NCI-H1092 (cell line): Measurements from ENCODE around the gene USP13.
A peak's percentile ranks its signal among the peaks of the same experiment; 100 is the strongest.
"Not testable (repeated sequence)": the region's sequence is repeated elsewhere in the genome, so short reads cannot be mapped to it uniquely, and the experiment has no call there.

Source experiments
- DNase-seq: peaks from one replicate; lab custom pipeline; 2025; lab: John Stamatoyannopoulos, UW

The USP13 gene

GRCh38 chr3:179652447-179653095 is at the start of gene USP13:
Gene USP13, plus strand, starts transcription at chr3:179653040. Its CDS starts 186 bp downstream, at chr3:179653226.
- DNase-seq, result peak; percentile 79

- no peak for DNase-seq
Observed at GRCh38 chr3:179603321-179603720, 49.5 kb upstream of the USP13 start.

GRCh38 chr3:179603831-179604230 is 49.0 kb upstream of the USP13 start:
- no peak for DNase-seq

GRCh38 chr3:179604321-179605078 is 48.3 kb upstream of the USP13 start, which contains the start of the genes MRPL47 and NDUFB5:
Gene MRPL47, minus strand, starts transcription at chr3:179604638. Its CDS starts 14 bp downstream, at chr3:179604624.
Gene NDUFB5, plus strand, starts transcription at chr3:179604794. Its CDS starts 22 bp downstream, at chr3:179604816.
- peak; percentile 97 for DNase-seq

- DNase-seq, result no peak
Observed at GRCh38 chr3:179606534-179607085, 46.2 kb upstream of the USP13 start.

GRCh38 chr3:179608931-179609720 is 43.7 kb upstream of the USP13 start:
- no peak for DNase-seq

GRCh38 chr3:179610066-179610465 is 42.8 kb upstream of the USP13 start:
- DNase-seq, result no peak

- DNase-seq, result no peak
Observed at GRCh38 chr3:179613807-179614206, 39.0 kb upstream of the USP13 start.

GRCh38 chr3:179615458-179616173 is 37.2 kb upstream of the USP13 start:
- no peak for DNase-seq

GRCh38 chr3:179622023-179622422 is 30.8 kb upstream of the USP13 start:
- no peak for DNase-seq

GRCh38 chr3:179624451-179624850 is 28.4 kb upstream of the USP13 start:
- DNase-seq, result no peak

- DNase-seq, result no peak
Observed at GRCh38 chr3:179630753-179631451, 21.9 kb upstream of the USP13 start.

- DNase-seq, result no peak
Observed at GRCh38 chr3:179640469-179640868, 12.4 kb upstream of the USP13 start.

GRCh38 chr3:179642871-179643270 is 10.0 kb upstream of the USP13 start:
- no peak for DNase-seq

- DNase-seq, result not testable (repeated sequence)
Observed at GRCh38 chr3:179643837-179644236, 9.0 kb upstream of the USP13 start.

- DNase-seq, result no peak
Observed at GRCh38 chr3:179646177-179646576, 6.7 kb upstream of the USP13 start.

GRCh38 chr3:179651687-179652446 is 973 bp upstream of the USP13 start:
- DNase-seq, result no peak

GRCh38 chr3:179653096-179653797 is 407 bp downstream of the USP13 start:
- peak; percentile 73 for DNase-seq

- DNase-seq, result no peak
Observed at GRCh38 chr3:179655236-179655635, 2.4 kb downstream of the USP13 start.
